GM18498 (cell line): ENCODE results near the gene DDX24.
A peak's percentile ranks its signal among the peaks of the same experiment; 100 is the strongest.

ENCODE experiments used
- ATAC-seq: cut with Tn5 transposase; IDR thresholded peaks from one replicate; pipeline ENCODE4 v1.9.1; 2021; ENCODE audit warnings: mild to moderate bottlenecking, moderate library complexity; ENCODE audit not compliant: unreplicated experiment

The DDX24 gene

DNA sequence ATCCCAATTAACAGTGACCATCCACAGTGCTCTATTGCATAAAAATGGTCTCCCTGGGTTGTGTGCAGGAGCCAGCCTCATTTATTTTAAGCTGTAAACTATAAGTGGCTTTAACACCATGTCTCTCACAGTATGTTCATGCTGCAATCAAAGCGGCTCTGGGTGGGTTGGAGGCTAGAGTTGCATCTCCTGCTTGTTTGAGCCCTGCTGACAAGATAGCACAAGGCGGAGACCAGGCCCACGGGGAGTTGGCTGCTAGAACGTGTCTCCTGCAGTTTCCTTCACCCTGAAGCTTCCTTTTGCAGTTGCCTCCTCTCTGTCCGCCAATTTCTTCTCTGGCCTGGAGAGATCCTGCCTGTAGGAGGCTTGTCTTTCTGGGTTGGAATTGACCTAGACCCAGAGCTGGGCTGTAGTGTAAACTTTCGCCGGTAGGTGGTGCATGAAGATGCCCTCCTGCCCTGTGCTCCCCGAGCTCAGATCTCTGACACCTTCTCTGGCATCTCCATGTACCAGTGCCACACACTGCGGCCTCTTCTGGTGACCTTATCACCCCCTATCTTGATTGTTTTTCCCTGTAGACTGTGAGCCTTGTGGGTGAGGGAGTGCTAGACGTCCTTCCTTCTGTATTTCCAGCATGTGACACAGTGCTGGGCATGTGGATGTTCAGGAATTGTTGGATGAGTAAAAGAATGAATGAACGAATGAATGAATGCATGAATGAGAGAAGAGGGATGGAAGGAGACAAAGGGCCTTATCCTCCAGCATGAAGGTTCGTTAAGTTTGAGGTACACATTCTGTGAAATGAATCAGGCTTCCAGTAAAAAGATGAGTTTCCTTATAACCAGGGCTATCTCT, 44.5 kb downstream of the DDX24 start:
- peak; percentile 94 for ATAC-seq

DNA sequence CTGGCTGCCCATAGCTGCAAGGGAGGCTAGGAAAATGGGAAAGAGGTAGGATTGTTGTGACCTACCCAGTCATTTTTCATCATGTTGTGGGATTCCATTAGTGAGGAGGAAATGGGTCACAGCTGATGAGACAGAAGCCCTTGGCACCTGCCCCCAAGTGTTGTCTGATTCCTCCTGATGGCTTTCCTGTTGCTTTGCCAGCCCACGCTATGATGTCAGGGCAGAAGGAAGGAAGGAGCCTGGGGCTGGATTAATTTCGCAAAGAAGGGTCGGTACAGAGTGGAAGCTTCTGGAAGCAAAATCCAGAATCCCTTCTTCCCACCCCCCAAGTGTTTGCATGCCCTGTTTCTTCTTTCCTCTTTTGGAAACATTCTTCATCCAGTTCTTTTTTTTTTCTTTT, 46.1 kb downstream of the DDX24 start:
- ATAC-seq: no peak

DNA sequence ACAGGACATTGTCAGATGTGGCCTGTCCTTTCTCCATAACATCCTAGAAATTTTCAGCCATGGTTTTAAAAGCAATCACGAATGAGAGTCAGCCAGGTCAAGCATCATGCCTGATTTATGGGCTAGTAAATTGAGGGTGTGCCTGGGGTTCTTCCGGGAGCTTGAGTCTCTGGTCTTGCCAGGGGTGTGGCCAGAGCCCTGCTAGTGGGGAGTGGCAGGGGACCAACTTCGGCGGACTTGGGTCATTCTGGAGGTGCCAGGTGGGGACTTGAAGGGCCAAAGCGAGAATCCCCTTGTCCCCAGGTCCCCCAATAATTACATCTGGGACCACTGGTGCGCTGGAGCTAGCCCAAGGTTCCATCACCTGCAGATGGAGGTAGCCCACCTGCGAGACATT, 49.1 kb downstream of the DDX24 start:
- no peak for ATAC-seq

DNA sequence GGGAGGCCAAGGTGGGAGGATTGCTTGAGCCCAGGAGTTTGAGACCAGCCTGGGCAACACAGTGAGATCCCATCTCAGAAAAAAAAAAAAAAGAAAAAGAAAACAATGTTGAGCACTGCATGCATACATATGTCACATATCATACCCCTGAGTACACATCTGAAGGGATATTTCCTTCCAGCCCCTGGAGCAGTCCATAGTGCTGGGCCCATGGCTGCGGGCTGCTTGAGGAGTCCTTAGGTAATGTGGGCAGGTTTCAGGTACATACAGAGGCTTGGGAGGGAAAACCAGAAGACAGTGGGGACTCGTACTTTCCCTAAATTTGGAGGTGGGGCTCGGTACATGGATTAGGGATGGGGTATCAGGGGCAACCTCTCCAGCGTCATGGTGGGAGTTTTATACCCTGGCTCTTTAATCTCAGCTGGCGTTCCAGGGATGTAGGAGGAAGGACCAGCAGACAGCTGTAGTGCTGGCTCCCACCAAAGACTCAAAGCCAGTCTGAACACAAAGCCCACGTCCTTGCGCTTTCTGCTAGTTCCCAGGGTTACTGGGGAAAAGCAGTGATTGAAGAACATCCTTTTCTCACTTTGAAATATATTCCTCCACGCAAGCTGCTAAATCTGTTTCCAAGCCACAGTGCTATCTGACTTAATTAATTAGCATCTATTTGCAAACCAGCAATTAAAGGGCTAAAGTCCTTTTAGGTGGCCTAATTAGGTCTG, 49.7 kb downstream of the DDX24 start:
- no peak for ATAC-seq

DNA sequence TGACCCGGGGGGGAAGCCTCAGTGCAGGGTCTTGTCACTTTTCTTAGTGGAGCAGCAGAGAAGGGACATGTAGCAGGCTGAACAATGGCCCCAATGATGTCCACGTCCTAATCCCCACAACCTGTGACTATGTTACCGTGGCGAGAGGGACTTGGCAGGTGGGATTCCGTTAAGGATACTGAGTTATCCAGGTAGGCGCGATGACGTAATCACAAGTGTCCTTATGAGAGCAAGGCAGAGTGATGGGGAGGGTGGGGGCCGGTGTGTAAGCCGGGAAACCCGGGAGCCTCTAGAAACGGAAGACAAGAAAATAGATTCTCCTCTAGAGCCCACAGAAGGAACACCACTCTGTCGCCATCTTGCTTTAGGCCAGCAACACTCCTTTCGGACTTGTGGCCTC, 50.4 kb downstream of the DDX24 start:
- ATAC-seq: no peak

DNA sequence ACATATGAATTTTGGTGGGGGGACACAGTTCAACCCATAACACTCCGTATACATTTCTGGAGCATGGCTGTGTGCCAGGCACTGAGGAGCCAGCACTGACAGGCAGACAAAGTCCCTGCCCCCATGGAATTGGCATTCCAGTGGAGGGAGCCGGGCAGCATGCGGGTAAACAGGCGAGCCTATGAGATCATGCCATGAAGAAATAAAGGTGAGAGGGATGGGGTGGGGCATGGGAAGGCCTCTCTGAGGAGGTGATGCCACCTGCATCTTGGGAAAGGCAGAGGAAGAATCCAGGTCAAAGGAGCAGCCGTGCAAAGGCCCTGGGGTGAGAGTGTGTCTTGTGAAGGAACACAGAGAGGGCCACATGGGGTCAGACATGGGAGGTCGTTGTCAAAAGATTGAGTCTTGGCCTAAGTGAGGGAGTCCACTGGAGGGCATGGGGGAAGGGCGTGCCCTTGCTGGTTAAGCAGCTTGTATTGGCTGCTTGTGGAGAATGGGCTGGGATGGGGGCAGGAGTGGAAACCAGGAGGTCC, 51.3 kb downstream of the DDX24 start:
- no peak for ATAC-seq

DNA sequence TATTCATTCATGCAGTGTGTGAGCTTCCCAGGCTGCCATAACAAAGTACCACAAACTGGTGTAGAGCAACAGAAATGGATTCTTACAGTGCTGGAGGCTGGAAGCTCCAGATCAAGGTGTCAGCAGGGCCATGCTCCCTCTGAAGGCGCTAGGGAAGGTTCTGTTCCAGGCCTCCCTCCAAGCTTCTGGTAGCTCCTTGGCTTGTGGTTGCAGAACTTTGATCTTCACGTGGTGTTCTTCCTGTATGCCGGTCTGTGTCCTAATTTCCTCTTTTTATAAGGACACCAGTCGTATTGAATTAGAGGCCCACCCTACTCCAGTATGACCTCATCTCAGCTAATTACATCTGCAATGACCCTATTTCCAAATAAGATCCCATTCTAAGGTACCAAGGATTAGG, 51.7 kb downstream of the DDX24 start:
- ATAC-seq: no peak

DNA sequence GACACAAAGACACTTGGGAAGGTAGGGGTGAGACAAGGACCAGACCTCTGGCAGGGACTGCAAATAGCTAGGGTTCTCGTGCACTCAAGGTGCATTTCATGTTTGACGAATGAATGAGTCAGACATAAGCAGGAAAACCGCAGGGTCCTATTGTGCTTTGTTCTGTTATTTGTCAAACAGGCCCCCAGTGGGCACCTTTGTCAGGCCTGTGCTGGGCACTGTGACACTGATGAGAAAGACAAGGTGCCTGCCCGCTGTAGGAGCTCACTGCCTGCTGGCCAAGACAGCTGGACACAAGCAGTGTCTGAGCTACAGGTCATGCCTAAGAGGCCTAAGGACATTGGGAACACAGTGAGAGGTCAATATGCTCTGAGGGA, 52.6 kb downstream of the DDX24 start:
- no peak for ATAC-seq

DNA sequence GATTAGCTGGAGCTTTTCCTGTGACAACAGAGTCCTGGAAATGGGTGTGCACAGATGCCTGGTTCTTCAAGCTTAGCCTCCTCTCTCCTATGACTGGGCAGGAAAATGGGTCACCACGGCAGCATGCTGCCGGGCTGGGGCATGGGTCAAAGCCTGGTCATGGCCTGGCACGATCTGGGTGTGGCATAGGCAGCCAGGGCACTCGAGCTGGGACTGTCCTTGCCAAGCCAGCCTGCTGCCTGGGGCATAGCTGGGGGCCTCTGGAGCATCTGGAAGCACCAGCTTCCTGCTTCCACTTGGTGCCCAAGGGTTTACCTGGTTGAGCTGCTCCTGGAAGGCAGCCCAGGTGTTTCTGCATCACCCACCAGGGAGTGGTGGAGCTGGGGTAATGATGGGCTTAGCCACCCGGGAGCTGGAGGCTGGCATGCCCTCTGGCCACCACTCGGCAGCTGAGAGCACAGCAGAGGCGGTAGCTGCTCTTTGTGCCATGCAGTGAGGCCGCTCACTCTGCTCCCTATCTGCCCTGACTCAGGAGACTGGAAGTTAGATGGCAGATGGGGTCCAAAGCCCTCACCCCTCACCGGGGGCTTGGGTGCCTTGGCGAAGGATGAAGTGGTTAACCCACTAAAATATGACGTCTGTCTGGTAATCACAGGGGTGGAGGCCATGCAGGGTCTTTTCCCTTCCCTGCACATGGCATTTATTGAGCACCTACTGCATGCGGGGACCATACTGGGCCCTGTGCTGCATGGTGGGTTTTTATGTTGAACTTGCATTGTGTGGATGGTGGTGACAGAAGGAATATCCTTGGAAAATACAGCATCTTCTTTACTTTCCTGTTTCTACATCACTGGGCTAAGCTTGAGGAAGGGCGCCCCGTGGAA, 53.2 kb downstream of the DDX24 start:
- ATAC-seq: no peak

DNA sequence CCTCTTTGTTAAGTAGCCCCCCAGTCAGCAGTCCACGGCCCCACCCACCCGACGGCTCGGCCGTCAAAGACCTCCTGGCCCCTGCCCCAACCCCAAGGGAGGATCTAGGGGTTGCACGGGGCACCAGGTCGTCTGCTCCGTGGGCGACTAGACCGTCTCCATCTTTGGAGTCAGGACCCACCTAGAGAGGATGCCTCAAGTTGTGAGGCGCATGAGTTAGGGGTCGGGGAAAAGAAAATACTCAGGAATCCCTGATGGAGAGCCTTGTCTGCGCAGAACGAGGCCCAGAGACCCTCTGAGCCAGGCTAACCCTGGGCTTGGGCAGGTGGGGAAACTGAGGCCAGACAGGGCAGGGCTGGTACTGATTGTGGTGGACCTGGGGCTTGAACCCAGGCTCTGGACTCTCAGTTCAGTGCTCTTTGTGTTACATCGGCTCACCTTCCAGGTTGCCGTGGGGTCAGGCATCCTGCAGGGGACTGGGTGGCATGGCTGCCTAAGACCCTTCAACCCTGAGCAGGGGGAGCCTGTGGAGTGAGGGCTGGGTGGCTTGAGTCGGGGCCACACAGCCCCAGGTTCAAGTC, 54.0 kb downstream of the DDX24 start:
- no peak for ATAC-seq

DNA sequence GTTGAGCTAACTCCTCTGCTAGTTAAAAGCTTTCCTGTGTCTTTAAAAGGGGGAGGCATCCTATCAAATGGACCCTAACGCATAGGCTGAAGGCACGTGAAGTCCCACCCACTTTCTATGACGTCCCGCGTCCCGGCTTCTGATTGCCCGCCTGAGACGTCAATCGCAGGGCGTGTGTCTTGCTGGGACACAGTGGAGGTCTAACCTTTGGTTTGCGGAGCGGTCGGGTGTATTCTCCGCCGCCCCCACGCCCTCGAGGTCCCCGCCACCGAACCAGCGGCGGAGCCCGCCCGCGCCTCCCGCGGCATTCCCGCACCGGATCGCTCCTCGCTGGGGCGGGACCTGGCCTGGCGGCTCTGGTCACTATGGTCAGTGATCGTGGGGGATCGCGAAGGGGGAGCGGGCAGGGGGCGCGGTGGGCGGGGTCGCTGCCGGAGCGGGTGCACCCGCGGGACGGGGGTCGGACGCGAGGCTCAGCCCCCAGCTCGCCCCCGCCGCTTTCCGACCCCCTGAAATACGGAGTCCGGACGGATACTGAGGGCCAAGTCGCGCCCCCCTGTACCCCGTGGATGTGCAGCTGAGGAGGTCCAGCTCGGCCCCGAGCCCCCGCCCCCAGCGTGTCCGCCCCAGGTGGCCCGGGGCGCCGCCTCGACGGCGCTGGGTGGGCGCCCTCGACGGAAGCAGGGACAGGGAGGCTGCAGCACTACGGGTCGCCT, 54.7 kb downstream of the DDX24 start, which contains the start of gene OTUB2:
Gene OTUB2 (plus strand): TSS at position 168 of the 716 bp plus-strand sequence. CDS start 198 bp downstream, at position 366.
- ATAC-seq: peak; percentile 100

DNA sequence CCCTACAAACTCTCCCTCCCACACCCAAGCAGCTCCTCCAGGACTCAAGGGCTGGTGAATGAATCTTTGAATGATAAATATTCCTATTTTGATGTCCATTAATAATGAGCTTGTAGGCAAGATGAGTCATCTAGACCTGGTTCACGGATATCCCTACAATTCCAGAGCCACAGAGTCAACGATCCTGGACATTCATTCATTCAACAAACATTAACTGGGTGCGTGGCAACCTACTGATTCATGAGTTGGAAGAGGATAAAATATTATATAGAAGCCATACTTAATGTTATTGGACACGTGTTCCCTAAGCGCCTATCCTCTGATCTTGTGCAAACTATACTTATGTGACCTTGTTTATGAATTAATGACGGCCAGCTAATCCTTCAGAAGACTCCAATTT, 55.3 kb downstream of the DDX24 start:
- ATAC-seq: no peak

DNA sequence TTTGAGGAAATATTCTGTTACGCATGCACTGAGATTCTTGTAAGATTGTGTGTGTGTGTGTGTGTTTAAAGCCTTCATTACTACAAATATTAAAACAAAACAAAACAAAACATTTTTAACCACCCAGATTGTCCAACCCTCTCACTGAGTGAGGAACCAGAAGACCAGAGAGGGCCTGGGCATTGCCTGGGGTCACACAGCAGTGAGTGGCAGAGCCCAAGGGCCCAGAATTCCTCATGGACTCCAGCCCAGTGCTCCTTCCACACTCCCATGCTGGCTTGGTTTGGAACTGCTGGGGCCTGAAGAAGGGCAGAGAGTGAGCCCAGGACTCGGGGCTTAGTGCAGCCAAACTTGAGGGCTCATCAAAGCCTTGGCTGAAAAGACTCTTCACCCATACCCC, 56.5 kb downstream of the DDX24 start:
- ATAC-seq: no peak

DNA sequence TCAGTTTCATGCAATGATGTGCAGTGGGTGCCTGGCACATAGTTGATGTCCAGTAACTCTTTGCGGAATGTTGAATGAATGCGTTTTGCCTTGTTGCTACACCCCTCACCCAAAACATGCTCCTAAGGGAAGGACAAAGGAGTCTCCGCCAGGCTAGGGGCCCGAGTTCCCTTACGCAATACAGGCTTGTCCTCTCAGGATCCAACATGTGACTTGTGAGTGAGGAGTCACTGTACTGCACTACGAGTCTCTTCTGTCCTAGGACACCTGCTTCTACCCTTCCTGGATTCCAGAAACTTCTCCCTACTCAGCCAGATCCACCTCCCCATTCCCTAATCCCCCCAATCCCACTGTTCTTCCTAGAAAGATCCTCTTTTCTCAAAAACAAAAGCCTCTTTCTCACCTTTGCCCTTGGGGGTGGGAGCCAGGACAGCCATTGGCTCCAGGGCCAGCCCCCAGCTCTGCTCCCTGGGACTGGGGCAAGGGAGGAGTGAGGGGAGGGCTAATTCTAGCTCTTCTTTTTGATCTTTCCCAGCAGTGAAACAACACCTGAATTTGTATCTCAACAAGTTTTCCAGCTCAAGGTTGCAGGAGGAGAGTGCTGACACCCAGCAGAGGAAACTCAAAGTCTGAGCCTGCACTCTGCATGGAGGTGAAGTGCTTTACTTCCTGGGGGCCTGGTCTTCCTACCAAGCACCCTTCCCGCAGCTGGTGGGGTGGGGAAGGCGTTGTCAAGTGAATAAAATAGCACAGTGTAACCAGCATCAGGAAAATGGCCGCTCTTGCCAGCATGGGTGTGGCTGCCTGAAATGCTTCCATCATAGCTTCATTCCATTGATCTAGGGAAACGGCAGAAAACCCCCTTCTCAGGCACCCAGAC, 58.2 kb downstream of the DDX24 start:
- no peak for ATAC-seq

DNA sequence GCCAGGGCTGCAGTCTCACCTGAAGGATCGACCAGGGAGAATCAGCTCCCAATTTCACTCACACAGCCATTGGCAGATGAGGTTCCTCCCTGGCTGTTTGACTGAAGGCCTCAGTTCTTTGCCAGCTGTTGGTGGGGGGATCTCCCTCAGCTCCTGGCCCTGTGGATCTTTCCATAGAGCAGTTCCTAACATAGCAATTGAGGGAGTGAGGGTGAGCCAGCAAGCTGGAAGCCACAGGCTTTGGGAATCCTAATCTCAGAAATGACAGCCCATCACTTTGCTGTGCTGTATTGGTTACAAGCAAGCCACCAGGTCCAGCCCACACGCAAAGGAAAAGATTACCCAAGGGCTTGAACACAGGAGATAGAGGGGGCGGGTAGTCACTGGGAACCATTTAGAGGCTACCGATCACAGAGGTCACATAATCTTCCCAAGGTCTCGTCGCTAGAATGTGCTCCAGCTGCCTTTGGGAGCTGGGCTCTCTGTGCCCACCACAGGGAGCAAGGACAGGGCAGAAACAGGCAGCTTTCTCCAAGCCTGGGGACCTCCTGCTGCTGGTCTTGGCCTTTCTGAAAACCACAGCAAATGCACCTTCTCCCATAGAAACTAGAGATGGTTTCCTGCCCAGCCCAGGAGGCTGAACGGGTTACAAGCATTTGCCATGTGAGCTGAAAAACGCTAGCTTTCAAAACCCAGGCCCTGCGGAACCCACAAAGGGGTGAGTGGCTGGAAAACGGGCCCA, 59.4 kb downstream of the DDX24 start:
- ATAC-seq: no peak

DNA sequence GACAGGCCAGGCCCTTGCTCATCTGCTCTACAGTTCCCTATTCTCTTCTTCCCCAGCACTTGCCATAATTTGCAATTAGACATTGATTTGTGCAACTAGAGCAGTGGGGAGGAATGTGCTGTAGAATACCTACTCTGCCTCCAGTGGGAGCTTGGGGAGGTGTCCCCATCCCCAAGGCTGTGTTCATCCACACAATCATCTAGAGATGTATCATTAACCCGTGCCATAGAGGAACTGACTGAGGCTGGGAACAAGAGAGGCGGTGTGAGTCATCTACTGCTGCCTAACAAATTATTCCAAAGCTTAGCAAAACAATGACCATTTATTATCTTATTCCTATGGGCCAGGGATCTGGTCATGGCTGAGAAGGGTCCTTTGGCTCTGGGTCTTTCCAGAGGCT, 60.0 kb downstream of the DDX24 start:
- no peak for ATAC-seq

DNA sequence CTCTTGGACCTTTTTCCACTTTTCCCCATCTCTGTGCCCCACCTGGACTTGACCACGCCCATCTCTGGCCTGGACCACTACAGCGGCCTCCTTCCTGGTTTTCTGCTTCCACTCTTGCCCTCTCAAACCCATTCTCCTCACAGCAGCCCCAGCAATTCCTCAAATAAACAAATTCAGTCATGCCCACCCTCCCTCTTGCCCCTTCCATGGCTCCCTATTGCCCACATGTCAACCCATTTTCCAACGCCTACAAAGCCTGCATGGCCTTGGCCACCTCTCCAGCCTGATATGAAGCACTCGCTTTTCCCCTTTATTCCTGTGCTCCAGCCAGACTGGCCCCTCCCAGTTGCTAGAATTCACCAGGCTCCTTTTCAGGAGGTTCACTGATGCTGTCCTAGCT, 60.7 kb downstream of the DDX24 start:
- no peak for ATAC-seq

DNA sequence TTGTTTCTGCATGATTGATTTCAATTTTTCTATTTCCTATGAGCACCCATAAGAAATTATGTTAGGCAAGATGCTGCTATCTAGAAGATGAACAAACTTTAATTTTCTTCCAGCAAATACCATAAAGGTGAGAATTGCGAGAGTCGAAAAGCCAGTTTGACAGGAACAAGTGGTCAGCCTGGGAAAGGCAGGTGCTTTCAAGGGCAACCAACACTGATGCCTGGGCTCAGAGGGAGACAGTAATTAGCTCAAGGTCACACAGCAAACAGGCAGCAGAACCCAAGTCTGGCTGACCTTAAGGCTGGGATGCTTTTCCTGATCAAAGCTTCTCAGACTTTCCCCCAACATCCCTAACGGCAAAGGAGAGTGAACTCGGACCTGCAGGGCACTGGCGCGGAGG, 61.7 kb downstream of the DDX24 start:
- ATAC-seq: no peak
